ENCODE measurements around the gene HECW1.

GRCh38 chr7:43506460-43506859 is 394.0 kb downstream of the HECW1 start:
- TF ChIP-seq POLR2A (IDR thresholded peaks at IDR 0.05; ENCODE audit: low read depth): no peak
- TF ChIP-seq, protein P1, sequence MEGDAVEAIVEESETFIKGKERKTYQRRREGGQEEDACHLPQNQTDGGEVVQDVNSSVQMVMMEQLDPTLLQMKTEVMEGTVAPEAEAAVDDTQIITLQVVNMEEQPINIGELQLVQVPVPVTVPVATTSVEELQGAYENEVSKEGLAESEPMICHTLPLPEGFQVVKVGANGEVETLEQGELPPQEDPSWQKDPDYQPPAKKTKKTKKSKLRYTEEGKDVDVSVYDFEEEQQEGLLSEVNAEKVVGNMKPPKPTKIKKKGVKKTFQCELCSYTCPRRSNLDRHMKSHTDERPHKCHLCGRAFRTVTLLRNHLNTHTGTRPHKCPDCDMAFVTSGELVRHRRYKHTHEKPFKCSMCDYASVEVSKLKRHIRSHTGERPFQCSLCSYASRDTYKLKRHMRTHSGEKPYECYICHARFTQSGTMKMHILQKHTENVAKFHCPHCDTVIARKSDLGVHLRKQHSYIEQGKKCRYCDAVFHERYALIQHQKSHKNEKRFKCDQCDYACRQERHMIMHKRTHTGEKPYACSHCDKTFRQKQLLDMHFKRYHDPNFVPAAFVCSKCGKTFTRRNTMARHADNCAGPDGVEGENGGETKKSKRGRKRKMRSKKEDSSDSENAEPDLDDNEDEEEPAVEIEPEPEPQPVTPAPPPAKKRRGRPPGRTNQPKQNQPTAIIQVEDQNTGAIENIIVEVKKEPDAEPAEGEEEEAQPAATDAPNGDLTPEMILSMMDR (IDR thresholded peaks at IDR 0.05): no peak

Data from esophagus muscularis mucosa (tissue), 3 donors.